ENCODE data around the gene AHDC1. TPM values are rescaled to one million over a fixed set of nuclear protein-coding genes. Genes with fewer than 3 reads are reported as not detected.
"Not testable (repeated sequence)": the region's sequence is repeated elsewhere in the genome, so short reads cannot be mapped to it uniquely, and the experiment has no call there.

AHDC1 gene
- total RNA-seq = 21.4 and 21.7 TPM in 2 replicates

GRCh38 chr1:27603681-27604578, at the start of gene AHDC1:
Gene AHDC1, minus strand, starts transcription at chr1:27604144. Its CDS starts 52,029 bp downstream, at chr1:27552115.
- intact Hi-C loops (cut with micrococcal nuclease) = loop anchor here (1.0 to 2.0 kb wide), 4 partner anchors 114 to 303 kb away; partner anchors contain the start of genes GPR3, TMEM222 and WASF2

GRCh38 chr1:27652111-27652864, 48.3 kb upstream of the AHDC1 start:
- intact Hi-C loops (cut with micrococcal nuclease) = no loop called here

DNA sequence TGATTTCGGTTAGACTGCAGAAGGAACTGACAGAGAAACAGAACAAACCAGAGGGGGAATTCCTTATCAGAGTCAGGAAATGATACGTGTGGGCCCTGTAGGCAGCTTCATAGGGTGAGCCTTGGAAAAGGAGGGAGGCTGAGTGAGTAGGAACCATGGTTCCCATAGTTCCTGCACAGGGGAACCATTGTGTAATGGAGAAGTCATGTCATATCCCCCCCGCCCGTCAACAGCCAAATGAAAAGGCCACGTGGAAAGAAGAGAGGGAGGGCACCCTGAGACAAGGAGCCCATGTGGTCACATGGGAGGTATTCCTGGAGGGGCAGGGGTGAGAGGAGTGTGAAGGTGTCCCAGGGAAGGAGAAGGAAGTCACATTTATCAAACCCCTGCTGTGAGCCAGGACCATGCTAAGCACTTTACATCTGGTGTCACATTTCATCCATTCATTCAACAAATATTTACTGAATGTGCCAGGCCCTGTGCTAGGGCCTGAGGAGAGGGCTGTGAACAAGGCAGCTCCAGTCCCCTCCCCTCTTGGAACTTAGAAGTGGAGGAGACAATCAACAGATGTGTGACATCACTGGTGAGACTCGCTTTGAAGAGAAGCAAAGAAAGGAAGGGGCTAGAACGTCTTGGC, 46.7 kb upstream of the AHDC1 start:
- intact Hi-C loops (cut with micrococcal nuclease) = no loop called here

GRCh38 chr1:27650171-27650538, 46.2 kb upstream of the AHDC1 start:
- intact Hi-C loops (cut with micrococcal nuclease) = no loop called here

- intact Hi-C loops (cut with micrococcal nuclease) = no loop called here
These were observed 45.3 kb upstream of the AHDC1 start for GRCh38 chr1:27649306-27649635.

DNA sequence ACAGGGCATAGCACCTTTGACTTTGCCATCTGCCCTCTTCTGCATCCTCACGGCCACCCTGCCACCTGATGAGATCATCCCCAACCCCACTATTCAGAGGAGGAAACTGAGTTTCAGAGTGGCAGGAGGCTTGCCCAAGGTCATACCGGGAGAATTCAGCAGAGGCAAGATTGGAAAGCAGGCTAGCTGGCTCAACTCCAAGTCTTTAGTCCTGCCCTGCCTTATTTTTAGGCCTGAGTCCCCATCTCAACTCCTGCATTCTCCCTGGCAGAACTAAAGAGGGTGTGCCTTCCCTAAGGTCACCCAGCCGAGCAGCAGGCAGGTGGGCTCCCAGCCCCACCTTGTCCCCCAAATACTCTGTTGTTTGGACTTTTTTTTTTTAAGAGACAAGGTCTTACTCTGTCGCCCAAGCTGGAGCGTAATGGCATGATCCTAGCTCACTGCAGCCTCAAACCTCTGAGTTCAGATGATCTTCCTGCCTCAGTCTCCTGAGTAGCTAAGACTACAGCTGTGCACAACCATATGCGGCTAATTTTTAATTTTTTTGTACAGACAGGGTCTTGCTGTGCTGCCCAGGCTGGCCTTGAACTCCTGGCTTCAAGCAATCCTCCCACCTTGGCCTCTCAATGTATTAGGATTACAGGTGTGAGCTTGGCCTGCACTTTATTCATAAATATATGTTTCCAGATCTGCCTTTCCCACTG, 44.8 kb upstream of the AHDC1 start:
- intact Hi-C loops (cut with micrococcal nuclease) = no loop called here

- intact Hi-C loops (cut with micrococcal nuclease) = no loop called here
These were observed 43.4 kb upstream of the AHDC1 start for GRCh38 chr1:27647328-27647727.

DNA sequence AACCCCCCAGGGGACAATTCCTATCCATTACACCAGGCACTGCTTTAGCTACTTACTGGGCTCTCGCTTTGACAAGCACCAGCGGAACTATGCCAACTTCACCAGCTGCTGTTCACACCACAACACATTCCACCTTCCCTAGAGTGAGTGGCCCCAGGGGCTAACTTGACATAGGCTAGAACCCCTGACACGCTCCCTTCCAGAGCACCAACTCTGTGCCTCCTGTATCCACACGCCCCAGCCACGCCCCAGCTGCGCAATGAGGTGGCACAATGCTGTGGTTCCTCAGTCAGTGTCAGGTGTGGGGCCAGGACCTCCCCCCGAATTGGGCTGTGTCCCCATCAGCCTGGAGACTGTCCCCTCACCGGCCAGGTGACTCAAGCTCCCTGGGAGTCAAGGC, 42.7 kb upstream of the AHDC1 start:
- intact Hi-C loops (cut with micrococcal nuclease) = no loop called here

GRCh38 chr1:27645071-27645415, 41.1 kb upstream of the AHDC1 start:
- intact Hi-C loops (cut with micrococcal nuclease) = no loop called here

DNA sequence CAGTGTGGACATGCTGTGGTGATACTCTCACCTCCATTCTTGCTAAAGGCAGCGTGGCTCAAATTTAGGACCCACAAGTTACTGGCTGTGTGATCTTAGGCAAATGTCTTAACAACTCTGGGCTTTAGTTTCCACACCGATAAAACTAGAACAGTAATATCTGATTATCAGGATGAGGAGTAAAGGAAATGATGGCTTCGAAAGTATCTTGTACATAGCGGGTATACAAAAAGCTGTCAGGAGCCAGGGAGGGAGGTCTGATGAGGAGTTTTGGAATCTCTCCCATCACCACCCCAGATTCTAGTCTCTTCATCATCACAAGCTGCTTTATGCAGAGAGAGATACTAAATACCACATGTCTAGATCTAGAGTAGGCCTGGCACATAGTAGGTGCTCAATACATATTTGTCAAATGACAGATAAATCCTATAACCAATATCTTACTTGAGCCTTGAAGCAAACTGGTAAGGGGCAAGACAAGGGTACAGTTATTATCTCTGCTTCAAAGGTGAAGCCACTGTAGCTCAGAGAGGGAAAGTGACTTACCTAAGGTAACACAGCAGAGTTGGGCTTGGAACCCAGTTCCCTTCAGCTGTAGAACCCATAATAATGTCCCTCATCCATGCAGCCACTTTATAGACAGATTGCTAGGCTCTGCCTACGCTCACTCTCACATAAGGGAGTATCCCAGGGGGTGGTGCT, 40.6 kb upstream of the AHDC1 start:
- intact Hi-C loops (cut with micrococcal nuclease) = loop anchor here (1.0 kb wide), 1 partner anchor 19 kb away; no protein-coding TSS in a partner anchor

DNA sequence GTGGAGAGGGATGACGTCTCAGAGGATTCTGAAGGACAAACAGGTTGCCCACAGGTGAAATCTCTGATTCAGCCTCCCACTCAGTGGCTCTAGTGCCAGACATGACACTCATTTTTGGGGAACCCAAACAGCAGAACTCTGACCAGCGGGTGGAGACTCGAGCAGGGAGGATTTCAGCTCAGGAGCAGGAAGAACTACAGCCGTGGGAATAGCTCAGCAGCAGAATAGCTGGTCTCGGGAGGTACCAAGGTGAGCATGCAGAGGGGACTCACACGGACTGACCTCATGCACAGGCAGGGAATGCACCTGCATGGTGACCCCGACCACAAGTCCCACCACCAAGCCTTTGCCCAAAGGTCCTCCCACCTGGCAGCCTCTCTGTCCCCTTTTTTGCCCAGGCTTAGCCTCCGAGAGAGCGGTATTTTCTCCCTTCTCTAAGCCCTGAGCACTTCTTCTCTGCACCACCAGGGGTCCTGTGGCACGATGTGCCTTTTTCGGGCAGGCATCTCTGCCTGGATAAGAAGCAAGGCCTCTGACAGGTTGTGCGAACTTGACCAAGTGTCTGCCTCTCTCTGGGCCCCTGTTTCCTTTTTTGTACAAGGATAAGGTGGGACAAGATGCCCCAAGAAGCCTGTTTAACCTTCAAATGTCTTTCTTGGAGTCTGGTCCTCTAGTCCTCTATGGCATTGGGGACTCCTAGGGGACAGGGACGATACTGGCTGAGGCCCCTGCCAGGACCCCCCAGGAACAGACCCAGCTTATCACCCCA, 39.8 kb upstream of the AHDC1 start:
- intact Hi-C loops (cut with micrococcal nuclease) = loop anchor here (1.0 kb wide), 1 partner anchor 20 kb away; no protein-coding TSS in a partner anchor

DNA sequence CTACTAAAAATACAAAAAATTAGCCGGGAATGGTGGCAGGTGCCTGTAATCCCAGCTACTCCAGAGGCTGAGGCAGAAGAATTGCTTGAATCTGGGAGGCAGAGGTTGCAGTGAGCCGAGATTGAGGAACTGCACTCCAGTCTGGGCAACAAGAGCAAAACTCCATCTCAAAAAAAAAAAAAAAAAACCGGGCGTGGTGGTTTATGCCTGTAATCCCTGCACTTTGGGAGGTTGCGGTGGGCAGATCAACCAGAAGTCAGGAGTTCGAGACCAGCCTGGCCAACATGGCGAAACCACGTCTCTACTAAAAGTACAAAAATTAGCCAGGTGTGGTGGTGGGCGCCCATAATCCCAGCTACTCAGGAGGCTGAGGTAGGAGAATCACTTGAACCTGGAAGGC, 36.6 kb upstream of the AHDC1 start:
- intact Hi-C loops (cut with micrococcal nuclease) = not testable (repeated sequence)

DNA sequence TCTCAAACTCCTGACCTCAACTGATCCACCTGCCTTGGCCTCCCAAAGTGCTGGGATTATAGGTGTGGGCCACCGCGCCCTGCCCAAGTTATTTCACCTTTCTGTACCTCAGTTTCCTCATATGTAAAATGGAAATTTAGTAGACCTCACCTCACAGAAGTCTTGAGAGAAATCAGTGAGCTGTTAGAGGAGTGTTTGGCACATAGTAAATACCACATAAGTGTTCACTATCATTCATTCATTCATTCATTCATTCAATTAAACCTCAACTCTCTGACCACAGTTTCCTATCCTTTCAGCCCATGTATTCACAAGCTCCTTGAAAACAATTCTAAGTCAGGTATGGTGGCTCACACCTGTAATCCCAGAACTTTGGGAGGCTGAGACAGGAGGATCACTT, 34.9 kb upstream of the AHDC1 start:
- intact Hi-C loops (cut with micrococcal nuclease) = no loop called here

DNA sequence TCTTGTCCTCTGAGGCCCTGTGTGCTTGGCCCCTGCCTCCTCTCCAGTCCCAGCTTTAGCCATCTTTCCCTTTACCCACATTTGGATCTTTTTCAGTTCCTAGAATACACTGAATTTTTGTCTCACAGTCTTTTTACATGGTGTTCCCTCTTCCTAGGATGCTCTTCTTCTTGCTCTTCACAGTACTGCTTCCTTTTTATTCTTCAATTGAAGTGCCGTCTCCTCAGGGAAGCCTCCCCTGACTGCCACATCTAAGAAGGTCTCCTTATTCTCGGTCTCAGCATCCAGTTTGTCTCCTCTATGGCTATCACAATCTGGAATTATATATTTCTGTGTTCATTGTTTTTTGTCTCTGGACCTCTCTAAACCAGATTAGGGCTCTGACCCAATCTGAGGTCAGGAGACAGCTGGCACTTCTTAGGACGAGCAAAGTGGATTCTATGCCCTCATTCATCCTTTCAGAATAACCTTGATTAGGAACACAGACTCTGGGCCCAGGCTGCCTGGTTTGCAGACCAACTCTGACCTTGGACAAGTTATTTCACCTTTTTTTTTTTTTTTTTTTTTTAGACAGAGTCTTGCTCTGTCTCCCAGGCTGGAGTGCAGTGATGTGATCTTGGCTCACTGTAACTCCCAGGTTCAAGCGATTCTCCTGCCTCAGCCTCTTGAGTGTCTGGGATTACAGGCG, 34.2 kb upstream of the AHDC1 start:
- intact Hi-C loops (cut with micrococcal nuclease) = no loop called here

- intact Hi-C loops (cut with micrococcal nuclease) = no loop called here
These were observed 31.6 kb upstream of the AHDC1 start for GRCh38 chr1:27635396-27636142.

DNA sequence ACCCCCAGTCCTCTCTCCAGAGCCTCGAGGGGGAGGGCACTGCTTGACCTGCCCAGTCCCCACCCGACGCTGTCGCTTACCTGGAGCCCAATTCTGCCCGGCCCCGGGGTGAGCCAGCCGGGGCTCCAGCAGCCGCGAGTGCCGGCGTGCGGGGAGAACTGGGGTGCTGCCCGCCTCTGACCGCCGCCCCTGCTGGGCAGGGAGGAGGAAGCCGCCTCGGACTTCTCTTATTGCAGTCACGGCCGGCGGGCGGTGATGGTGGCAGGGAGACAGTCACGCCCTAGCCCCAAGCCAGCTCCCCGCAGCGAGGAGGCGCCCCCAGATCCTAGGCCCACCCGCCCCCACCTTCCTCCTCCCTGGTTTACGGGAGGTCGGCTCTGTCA, 31.0 kb upstream of the AHDC1 start, which contains the start of gene FGR:
Gene FGR, minus strand, starts transcription at position 201 of the 383 bp plus-strand sequence. CDS start 11,269 bp downstream, outside the sequence.
- intact Hi-C loops (cut with micrococcal nuclease) = no loop called here

DNA sequence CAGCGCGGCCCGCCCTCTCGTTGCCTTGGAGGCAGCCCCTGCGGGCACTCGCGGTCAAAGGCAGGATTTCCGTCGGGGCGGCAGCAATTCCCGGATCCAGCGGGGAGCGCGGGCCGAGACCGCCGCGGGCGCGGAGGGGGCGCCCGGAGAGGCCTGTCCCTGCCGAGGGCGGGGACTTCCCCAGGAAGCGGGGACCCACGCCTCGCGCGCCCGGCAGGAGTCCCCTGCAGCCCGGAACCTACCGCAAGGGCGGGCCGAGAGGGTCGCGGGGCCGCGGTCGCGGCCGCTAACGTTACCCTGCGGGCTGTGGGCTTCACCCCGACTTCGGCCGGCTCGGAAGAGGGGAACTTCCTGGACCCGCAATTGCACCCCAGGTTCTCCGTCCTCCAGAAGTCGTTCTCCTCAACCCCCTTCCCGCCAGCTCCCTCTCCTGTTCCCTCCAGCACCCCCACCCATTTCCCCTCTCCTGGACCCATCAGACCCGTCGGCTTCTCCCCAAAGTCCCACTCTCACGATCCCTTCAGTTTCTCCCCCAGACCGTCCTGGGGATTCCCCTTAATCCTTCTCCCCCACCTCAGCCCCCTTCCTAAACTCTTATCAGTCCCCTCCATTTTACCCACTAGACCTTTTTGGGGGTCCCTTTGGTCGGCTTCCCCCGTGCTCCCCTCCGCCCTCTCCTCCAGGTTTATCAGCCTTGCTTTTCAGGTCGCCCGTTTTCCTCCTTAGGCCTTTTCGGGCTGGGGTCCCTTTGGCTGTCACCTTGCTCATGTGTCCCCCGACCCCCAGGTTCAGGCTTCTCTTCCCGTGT, 30.4 kb upstream of the AHDC1 start:
- intact Hi-C loops (cut with micrococcal nuclease) = no loop called here

Measured in T-helper 2 cell treated with Interferon-gamma antibody and Interleukin-4, amounts not matched to agents 100 ng/mL and 5 ng/mL, for 36 hours (primary cell).